GM12873 (cell line): ENCODE measurements around the gene SLC25A19.

ENCODE experiments used
- CTCF ChIP-seq: IDR thresholded peaks from 2 replicates; pipeline ENCODE4 v1.5.1; 2012; ENCODE audit warnings: low read depth, mild to moderate bottlenecking, moderate library complexity, low read length, control low read depth; ENCODE audit not compliant: insufficient read depth; ENCODE audit errors: missing control alignments

The SLC25A19 gene

GRCh38 chr17:75285123-75285522 lies 4.1 kb downstream of the SLC25A19 start:
- TF ChIP-seq CTCF, result no peak

- no peak for TF ChIP-seq CTCF
Observed at GRCh38 chr17:75277664-75278071, 11.6 kb downstream of the SLC25A19 start.

GRCh38 chr17:75273977-75274708 lies 15.1 kb downstream of the SLC25A19 start:
- no peak for TF ChIP-seq CTCF

- no peak for TF ChIP-seq CTCF
Observed at GRCh38 chr17:75272848-75273184, 16.4 kb downstream of the SLC25A19 start.

GRCh38 chr17:75271955-75272847 lies 17.0 kb downstream of the SLC25A19 start:
- no peak for TF ChIP-seq CTCF

- TF ChIP-seq CTCF, result peak; percentile 70
Observed at GRCh38 chr17:75271233-75271954, 17.8 kb downstream of the SLC25A19 start.

GRCh38 chr17:75270966-75271232 lies 18.3 kb downstream of the SLC25A19 start, which contains the start of gene MIF4GD:
TSS of gene MIF4GD (minus strand) at chr17:75271231. CDS start at chr17:75270195, 1,036 bp downstream.
- no peak for TF ChIP-seq CTCF
